GM21381 (cell line): ENCODE results near the gene RAB14.
A peak's percentile ranks its signal among the peaks of the same experiment; 100 is the strongest.
"Not testable (repeated sequence)": the region's sequence is repeated elsewhere in the genome, so short reads cannot be mapped to it uniquely, and the experiment has no call there.

Experiments used
- ATAC-seq: cut with Tn5 transposase; IDR thresholded peaks from one replicate; pipeline ENCODE4 v1.9.1; 2021; ENCODE audit warnings: mild to moderate bottlenecking, moderate library complexity; ENCODE audit not compliant: unreplicated experiment

RAB14 gene

GRCh38 chr9:121169094-121169601 lies 32.5 kb downstream of the RAB14 start:
- ATAC-seq, result no peak

- ATAC-seq, result no peak
Measured at GRCh38 chr9:121168052-121168451, 33.6 kb downstream of the RAB14 start.

GRCh38 chr9:121160025-121160424 lies 41.6 kb downstream of the RAB14 start:
- no peak for ATAC-seq

- ATAC-seq, result no peak
Measured at GRCh38 chr9:121157939-121158338, 43.7 kb downstream of the RAB14 start.

GRCh38 chr9:121156263-121156731 lies 45.4 kb downstream of the RAB14 start:
- ATAC-seq, result peak; percentile 72

- no peak for ATAC-seq
Measured at GRCh38 chr9:121154782-121155181, 46.9 kb downstream of the RAB14 start.

- ATAC-seq, result no peak
Measured at GRCh38 chr9:121153642-121154041, 48.0 kb downstream of the RAB14 start.

- ATAC-seq, result no peak
Measured at GRCh38 chr9:121150188-121150587, 51.5 kb downstream of the RAB14 start.

GRCh38 chr9:121144482-121144881 lies 57.2 kb downstream of the RAB14 start:
- ATAC-seq, result no peak

GRCh38 chr9:121143771-121144170 lies 57.9 kb downstream of the RAB14 start:
- no peak for ATAC-seq

- ATAC-seq, result no peak
Measured at GRCh38 chr9:121141706-121142105, 60.0 kb downstream of the RAB14 start.

- no peak for ATAC-seq
Measured at GRCh38 chr9:121141306-121141705, 60.4 kb downstream of the RAB14 start.

GRCh38 chr9:121140162-121140561 lies 61.5 kb downstream of the RAB14 start:
- ATAC-seq, result no peak

GRCh38 chr9:121138973-121139372 lies 62.7 kb downstream of the RAB14 start:
- no peak for ATAC-seq

GRCh38 chr9:121138561-121138960 lies 63.1 kb downstream of the RAB14 start:
- ATAC-seq, result no peak

GRCh38 chr9:121135642-121136041 lies 66.0 kb downstream of the RAB14 start:
- ATAC-seq, result no peak

- no peak for ATAC-seq
Measured at GRCh38 chr9:121133104-121133816, 68.4 kb downstream of the RAB14 start.

- not testable (repeated sequence) for ATAC-seq
Measured at GRCh38 chr9:121129384-121129783, 72.3 kb downstream of the RAB14 start.
